GM13977 (cell line): ENCODE results near the gene LZTS3.
A peak's percentile ranks its signal among the peaks of the same experiment; 100 is the strongest.

Experiments
- DNase-seq: peaks from one replicate; pipeline ENCODE4 v3.0.0; 2012; ENCODE audit warnings: low spot score
- in situ Hi-C: fragments of 300-500 bp; cut with MboI; formaldehyde crosslinking; loops from one replicate; pipeline ENCODE4 v1.12.0; 2022; ENCODE audit warnings: low sequenced_read_pairs, low pct_unique_long_range_greater_than_20kb, mixed read lengths, inconsistent platforms; ENCODE audit not compliant: unreplicated experiment
- TF ChIP-seq, protein P1 (sequence below): IDR thresholded peaks from 2 replicates; pipeline ENCODE4 v1.5.1; 2012; ENCODE audit warnings: mild to moderate bottlenecking, control low read depth; ENCODE audit not compliant: insufficient read depth; ENCODE audit errors: extremely low read depth, missing control alignments

Gene LZTS3

DNA sequence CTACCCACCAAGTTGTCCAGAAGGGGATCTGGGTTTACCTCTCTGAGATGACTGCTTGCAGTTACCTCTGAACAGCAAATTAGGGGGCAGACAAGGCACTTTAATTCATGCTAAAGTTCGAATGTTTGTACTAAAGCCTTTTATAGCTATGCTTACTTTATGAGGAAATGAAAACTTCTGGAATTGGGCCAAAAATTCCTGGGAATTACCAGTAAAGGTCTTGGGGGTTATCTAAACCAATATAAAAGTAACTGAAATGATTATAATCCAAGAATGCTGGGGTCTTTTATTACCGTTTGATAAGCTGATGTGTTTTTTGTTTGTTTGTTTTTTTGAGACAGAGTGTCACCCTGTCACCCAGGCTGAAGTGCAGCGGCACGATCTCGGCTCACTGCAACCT is 7.9 kb upstream of the LZTS3 start:
- no peak for DNase-seq
- TF ChIP-seq, protein P1, sequence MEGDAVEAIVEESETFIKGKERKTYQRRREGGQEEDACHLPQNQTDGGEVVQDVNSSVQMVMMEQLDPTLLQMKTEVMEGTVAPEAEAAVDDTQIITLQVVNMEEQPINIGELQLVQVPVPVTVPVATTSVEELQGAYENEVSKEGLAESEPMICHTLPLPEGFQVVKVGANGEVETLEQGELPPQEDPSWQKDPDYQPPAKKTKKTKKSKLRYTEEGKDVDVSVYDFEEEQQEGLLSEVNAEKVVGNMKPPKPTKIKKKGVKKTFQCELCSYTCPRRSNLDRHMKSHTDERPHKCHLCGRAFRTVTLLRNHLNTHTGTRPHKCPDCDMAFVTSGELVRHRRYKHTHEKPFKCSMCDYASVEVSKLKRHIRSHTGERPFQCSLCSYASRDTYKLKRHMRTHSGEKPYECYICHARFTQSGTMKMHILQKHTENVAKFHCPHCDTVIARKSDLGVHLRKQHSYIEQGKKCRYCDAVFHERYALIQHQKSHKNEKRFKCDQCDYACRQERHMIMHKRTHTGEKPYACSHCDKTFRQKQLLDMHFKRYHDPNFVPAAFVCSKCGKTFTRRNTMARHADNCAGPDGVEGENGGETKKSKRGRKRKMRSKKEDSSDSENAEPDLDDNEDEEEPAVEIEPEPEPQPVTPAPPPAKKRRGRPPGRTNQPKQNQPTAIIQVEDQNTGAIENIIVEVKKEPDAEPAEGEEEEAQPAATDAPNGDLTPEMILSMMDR: no peak
- in situ Hi-C loops: no loop called here

DNA sequence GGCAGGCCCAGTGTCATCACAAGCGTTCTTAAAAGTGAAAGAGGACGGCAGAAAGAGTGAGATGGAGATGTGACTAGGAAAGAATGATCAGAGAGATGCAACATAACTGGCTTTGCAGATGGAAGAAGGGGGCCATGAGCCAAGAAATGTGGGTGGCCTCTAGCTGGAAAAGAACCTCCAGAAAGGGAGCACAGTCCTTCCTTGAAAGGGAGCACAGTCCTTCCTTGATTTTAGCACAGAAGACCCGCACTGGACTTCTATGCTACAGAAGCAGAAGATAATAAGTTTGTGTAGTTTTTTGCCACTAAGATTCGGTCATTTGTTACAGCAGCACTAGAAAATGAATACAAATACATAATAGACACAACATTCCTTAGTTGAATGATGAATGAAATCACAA is 7.0 kb upstream of the LZTS3 start:
- TF ChIP-seq, protein P1: no peak
- DNase-seq: no peak
- in situ Hi-C loops: no loop called here

DNA sequence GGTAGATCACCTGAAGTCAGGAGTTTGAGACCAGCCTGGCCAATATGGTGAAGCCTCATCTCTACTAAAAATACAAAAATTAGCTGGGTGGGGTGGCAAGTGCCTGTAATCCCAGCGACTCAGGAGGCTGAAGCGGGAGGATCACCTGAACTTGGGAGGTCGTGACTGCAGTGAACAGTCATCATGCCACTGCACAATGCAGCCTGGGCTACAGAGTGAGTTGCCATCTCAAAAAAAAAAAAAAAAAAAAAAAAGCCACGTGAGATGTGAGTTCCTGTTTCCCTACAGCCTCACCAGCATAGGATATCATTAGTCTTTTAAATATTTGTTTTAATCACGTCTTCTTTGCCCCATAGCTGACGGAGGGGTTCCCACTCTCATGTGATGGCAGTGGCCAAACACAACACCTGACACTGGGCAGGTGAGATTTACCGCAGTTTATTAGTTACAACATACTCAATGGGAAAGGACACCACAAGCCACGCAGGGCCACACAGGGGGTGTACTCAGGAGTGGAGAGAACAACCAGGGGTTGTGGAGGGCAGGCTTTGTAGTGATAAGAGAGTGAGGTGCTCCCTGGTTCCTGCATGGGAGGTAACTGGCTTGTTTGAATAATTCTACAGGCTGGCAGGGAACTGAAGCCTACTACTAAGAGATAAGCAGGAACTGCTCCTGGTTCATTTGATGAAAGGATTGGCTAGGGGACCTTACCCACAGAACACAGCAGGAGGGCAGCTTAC is 4.6 kb upstream of the LZTS3 start:
- TF ChIP-seq, protein P1: no peak
- in situ Hi-C loops: no loop called here
- no peak for DNase-seq

DNA sequence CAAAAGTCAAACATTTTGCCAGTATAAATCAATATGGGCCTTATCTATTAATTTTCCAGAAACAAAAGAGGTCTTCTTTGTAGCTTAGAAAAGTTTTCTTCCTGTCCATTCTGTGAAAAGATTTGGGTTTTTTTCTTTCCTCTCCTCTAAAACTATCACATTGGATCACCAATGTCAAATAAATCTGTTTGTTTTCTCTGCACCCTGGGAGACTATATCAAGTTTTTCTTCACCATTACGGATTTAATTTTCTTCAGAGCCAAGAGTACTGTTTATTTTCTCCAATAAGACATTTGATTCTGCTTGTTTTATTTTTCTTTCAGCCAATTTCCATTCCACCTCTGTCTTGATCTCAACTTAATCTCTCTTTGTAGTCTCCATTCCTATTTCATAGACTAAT is 1.9 kb upstream of the LZTS3 start:
- in situ Hi-C loops: no loop called here
- DNase-seq: no peak
- TF ChIP-seq, protein P1: no peak

DNA sequence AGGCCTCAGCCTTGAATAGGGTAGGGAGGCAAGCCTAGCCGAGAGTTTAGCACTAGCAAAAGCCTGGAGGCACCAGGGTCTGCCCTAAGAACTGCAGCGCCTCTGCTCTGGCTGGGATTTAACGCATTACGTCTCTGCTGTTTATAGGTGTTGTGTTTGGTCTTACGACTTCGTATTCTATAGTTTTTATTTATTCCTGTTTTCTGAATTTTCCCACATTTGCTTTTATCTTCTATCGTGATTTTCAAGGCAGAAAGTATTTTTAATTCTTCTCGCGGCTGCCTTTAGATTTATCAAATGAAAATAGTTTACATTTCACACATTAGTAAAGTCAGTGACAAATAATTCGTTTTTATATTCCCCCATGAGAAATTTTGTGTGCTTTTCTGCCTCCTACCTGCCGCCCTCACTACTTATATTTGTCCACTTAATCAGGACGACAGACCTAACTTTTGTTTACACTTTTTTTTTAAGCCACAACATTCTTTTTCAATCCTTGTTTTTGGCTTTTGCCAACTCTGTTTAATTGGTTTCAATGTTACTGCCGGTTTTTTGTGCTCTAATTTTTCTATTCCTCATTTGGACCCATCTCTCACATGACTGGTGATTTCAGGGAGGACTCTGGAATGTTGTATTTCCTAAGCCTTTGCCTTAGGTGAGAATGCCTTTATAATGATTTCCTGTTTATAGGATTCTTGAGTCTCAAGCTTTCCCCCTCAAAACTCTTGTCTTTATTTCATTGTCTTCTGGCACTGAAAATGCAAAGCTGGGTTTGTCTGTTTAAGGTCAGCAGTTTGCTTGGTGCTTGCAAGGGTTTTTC is 1.3 kb upstream of the LZTS3 start:
- TF ChIP-seq, protein P1: no peak
- DNase-seq: no peak
- in situ Hi-C loops: no loop called here

DNA sequence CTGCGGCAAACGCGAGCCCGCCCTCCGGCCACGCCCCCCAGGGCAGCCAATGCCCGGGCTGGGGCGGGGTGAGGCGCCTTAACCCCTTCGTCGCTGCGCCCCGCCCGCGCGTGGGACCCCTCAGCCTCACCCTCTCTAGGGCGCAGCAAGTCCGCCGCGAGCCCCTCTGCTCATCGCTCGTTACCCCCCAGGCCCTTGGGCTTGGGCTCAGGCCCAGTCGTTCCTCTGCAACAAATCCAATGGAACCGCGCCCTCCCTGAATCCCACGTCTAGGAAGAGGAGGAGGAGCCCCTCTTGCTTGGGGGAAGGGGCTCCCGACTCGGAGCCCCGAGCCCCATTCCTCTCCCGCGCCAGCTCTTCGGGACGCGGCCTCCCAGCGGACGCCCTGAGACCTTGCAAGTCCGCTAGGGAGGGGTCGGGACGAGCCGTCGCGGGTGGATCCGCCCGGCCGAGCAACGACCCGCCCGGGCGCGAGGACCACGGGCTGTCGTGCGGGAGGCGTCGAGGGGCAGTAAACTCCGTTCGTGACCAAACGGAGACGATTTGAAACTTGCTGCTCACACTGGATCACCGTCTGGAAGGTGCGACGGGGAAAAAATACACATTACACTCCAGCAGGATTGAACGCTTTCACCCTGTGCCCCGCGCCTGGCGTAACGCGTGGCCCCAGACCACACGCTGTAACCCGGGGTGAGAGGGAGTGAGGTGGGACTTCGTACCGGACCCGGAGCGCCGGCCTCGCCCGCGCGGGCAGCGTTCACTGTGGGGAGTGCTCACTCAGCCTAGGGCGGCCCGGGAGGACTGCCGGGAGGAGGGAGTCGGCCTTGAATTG is 477 bp upstream of the LZTS3 start:
- DNase-seq: peak; percentile 99
- TF ChIP-seq, protein P1: no peak
- in situ Hi-C loops: no loop called here
